Ishikawa (cell line): Measurements from ENCODE around the gene ELF1.

Experiments
- CEBPB ChIP-seq: IDR thresholded peaks from 2 replicates; pipeline ENCODE4 v1.6.1; 2012
- EP300 ChIP-seq: IDR thresholded peaks from 2 replicates; pipeline ENCODE4 v1.6.1; 2012; ENCODE audit warnings: borderline replicate concordance
- RAD21 ChIP-seq: IDR thresholded peaks from 2 replicates; pipeline ENCODE4 v1.6.1; 2012; ENCODE audit warnings: low read depth
- TAF1 ChIP-seq: IDR thresholded peaks from 2 replicates; pipeline ENCODE4 v1.6.1; 2012; ENCODE audit warnings: low read depth, mild to moderate bottlenecking
- TEAD4 ChIP-seq: IDR thresholded peaks from 2 replicates; pipeline ENCODE4 v1.6.1; 2012
- YY1 ChIP-seq: IDR thresholded peaks from 2 replicates; pipeline ENCODE4 v1.6.1; 2012; ENCODE audit warnings: low read depth

GRCh38 chr13:40911341-40911740 lies 107.8 kb downstream of the ELF1 start:
- TF ChIP-seq CEBPB (no peak), TAF1 (no peak), TEAD4 (no peak), RAD21 (no peak), EP300 (no peak), YY1 (no peak)
